22Rv1 (cell line): ENCODE data around the gene NOVA1.

Experiments used
- CTCF ChIP-seq: fragments of 450-650 bp; IDR thresholded peaks from 2 replicates; pipeline ENCODE4 v1.5.1; 2017; ENCODE audit warnings: mild to moderate bottlenecking
- ZFX ChIP-seq: fragments of 450-650 bp; IDR thresholded peaks from 2 replicates; pipeline ENCODE4 v1.6.1; 2017; ENCODE audit warnings: antibody characterized with exemption, borderline replicate concordance

GRCh38 chr14:26554069-26554772 lies 43.6 kb downstream of the NOVA1 start:
- TF ChIP-seq CTCF (no peak), ZFX (no peak)
